Right lobe of liver (tissue), 4 donors: ENCODE measurements around the gene SYT17.
A peak's percentile ranks its signal among the peaks of the same experiment; 100 is the strongest.

Experiments used
- POLR2A ChIP-seq: fragments of 450-650 bp; IDR thresholded peaks from one replicate; pipeline ENCODE4 v1.6.1; 2017; ENCODE audit warnings: antibody characterized with exemption, mild to moderate bottlenecking
- TF ChIP-seq, protein P1 (sequence below), 4 donors: fragments of 200-600 bp in 3 of 4; fragments of 450-650 bp in 1 of 4; IDR thresholded peaks; one replicate each; pipeline versions ENCODE4 v1.5.1 to v1.8.0; 2016 to 2022; ENCODE audit warnings: antibody characterized with exemption in 4 of 4, mild to moderate bottlenecking in 2 of 4
- donor health status: DM: no; HTN: no; CAD: no.
- donor health status: DM: no; HTN: no; CAD: no.
- donor health status: DM: no; HTN: yes; CAD: no.

- TF ChIP-seq, protein P1, sequence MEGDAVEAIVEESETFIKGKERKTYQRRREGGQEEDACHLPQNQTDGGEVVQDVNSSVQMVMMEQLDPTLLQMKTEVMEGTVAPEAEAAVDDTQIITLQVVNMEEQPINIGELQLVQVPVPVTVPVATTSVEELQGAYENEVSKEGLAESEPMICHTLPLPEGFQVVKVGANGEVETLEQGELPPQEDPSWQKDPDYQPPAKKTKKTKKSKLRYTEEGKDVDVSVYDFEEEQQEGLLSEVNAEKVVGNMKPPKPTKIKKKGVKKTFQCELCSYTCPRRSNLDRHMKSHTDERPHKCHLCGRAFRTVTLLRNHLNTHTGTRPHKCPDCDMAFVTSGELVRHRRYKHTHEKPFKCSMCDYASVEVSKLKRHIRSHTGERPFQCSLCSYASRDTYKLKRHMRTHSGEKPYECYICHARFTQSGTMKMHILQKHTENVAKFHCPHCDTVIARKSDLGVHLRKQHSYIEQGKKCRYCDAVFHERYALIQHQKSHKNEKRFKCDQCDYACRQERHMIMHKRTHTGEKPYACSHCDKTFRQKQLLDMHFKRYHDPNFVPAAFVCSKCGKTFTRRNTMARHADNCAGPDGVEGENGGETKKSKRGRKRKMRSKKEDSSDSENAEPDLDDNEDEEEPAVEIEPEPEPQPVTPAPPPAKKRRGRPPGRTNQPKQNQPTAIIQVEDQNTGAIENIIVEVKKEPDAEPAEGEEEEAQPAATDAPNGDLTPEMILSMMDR (IDR thresholded peaks at IDR 0.05): peak; percentile 34 to 70 (median 50)
- TF ChIP-seq POLR2A: no peak
Observed at GRCh38 chr16:19223235-19224170, 55.5 kb downstream of the SYT17 start.
